Spleen (tissue), 7 donors: ENCODE data around the gene UNC119B.

Experiments
- CTCF ChIP-seq, 11 experiments: fragments of 200-600 bp in 7 of 11; fragments of 450-650 bp in 4 of 11; sonication (generic) in 4 of 11; IDR thresholded peaks in 8 of 11; conservative IDR thresholded peaks in 3 of 11; 1 replicate in 7 of 11; 2 replicates in 4 of 11; pipeline versions ENCODE4 v1.4.0 to v1.8.0; 2016 to 2021; ENCODE audit warnings: antibody characterized with exemption in 11 of 11, inconsistent platforms in 4 of 11, mild to moderate bottlenecking in 1 of 11
- POLR2AphosphoS5 ChIP-seq, 3 donors: sonication (generic); formaldehyde crosslinking; IDR thresholded peaks; one replicate each; pipeline ENCODE4 v1.5.1; 2017; ENCODE audit warnings: antibody characterized with exemption in 3 of 3
- donor health status: DM: no; HTN: no; CAD: no; lungs with moderate emphysema.
- donor health status: DM: no; HTN: no; CAD: no.
- donor health status: DM: no; HTN: no; CAD: no.

- TF ChIP-seq CTCF (IDR thresholded peaks at IDR 0.05 in 8 of 11, conservative IDR thresholded peaks at IDR 0.05 in 3 of 11): no peak
- TF ChIP-seq POLR2AphosphoS5 (IDR thresholded peaks at IDR 0.05): no peak
Measured at GRCh38 chr12:120740871-120741270, 30.6 kb downstream of the UNC119B start.
